ENCODE measurements around the gene MRTO4. TPM values are rescaled to one million over a fixed set of nuclear protein-coding genes. Genes with fewer than 3 reads are reported as not detected.
A peak's percentile ranks its signal among the peaks of the same experiment; 100 is the strongest.

The MRTO4 gene
- total RNA-seq, 1 experiment from 2014 or later = 117 TPM

DNA sequence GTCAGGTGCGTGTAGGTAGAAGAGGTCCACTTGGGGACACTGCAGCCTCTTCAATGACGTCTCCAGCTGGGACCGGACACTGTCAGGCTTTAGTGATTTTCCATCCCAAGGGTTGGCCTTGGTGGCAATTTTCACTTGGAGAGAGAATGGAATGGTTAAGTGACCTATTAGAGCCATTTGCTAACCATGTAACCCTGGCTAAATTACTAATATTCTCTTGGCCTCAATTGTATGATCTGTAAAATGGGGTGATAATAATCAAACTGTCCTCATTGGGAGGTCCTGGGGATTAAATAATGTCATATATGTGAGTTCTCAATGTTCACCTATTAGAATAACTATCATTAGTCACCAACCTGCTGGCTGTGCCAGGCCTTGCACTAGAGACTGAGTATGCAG, 56.9 kb downstream of the MRTO4 start:
- H3K9ac ChIP-seq (ENCODE audit: low read length) = no peak overlapping the region
- no peaks in the 10 kb centered on the region for H3K9me3 ChIP-seq (ENCODE audit: low read length)
- H3K4me3 ChIP-seq (ENCODE audit: low read length) = no peak overlapping the region
- TF ChIP-seq EZH2 (IDR thresholded peaks at IDR 0.05; ENCODE audit: low read length, unreplicated experiment) (no peak), EZH2phosphoT487 (IDR thresholded peaks at IDR 0.05; ENCODE audit: borderline replicate concordance, low read length) (no peak)
- TF ChIP-seq, protein P1, sequence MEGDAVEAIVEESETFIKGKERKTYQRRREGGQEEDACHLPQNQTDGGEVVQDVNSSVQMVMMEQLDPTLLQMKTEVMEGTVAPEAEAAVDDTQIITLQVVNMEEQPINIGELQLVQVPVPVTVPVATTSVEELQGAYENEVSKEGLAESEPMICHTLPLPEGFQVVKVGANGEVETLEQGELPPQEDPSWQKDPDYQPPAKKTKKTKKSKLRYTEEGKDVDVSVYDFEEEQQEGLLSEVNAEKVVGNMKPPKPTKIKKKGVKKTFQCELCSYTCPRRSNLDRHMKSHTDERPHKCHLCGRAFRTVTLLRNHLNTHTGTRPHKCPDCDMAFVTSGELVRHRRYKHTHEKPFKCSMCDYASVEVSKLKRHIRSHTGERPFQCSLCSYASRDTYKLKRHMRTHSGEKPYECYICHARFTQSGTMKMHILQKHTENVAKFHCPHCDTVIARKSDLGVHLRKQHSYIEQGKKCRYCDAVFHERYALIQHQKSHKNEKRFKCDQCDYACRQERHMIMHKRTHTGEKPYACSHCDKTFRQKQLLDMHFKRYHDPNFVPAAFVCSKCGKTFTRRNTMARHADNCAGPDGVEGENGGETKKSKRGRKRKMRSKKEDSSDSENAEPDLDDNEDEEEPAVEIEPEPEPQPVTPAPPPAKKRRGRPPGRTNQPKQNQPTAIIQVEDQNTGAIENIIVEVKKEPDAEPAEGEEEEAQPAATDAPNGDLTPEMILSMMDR (conservative IDR thresholded peaks at IDR 0.05; ENCODE audit: low read depth, low read length) = no peak
- H3K4me1 ChIP-seq (ENCODE audit: insufficient read depth, low read length) = peaks cover 25% of the 10 kb centered on the region
- no peak overlapping the region for H3K4me2 ChIP-seq (ENCODE audit: low read length)
- intact Hi-C loops (cut with micrococcal nuclease) = no loop called here
- H3K36me3 ChIP-seq (ENCODE audit: low read depth, low read length) = peaks cover 32% of the 10 kb centered on the region; the same call in 1 of the 2 replicates
- ATAC-seq (no peak), DNase-seq (no peak)
- H3K27ac ChIP-seq (ENCODE audit: low read length) = no peak overlapping the region
- no TSS peak for BruUV-seq (replicated peaks)
- H3K9me2 ChIP-seq (replicated peaks; ENCODE audit: low read length) = no peaks in the 10 kb centered on the region
- no peaks in the 10 kb centered on the region for H3K27me3 ChIP-seq (ENCODE audit: low read length)
- 0 out of 2 replicates have a peak, but pooled peaks cover 8% of the 10 kb centered on the region for H4K20me1 ChIP-seq (ENCODE audit: low read length)
- no peak overlapping the region for H2AFZ ChIP-seq (ENCODE audit: low read length)
- H3F3A ChIP-seq (ENCODE audit: low read length, unreplicated experiment) = no peaks in the 10 kb centered on the region
- ChIA-PET POLR2A (ENCODE audit: unreplicated experiment) (no interaction called here), CTCF (no interaction called here)
- peaks cover 49% of the 10 kb centered on the region for H3K79me2 ChIP-seq (ENCODE audit: low read length)

DNA sequence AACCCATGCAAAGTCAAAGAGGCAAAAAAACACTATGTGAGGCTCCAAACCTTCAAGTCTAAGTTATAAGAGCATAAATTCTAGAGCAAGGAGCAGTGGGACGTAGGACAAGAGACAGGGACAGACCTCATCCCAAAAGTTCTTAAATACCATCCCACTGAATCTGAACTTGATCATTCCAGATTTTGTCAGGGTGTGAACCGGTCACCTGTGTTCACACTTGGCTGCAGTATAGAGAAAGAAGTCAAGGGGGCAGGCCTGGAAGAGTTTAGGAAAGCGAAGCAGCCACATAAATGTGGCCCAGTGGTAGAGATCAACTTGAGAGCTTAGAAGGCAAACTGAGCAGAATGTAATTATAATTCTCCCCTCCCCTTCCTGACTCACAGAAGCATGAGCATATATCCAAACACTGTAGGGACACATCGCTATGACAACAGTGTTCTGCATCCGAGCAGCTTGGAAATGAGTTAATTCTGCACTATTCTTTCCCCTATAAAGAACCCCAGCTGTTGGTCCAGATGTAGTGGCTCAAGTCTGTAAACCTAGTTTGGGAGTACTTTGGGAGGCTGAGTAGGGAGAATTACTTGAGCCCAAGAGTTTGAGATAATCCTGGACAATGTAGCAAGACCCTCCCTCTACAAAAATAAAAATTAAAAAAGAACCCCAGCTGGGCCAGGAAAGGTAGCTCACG, 57.7 kb downstream of the MRTO4 start:
- DNase-seq (peak; percentile 54), ATAC-seq (no peak)
- Histone ChIP-seq H3K79me2 (ENCODE audit: low read length) (peaks cover 57% of the 10 kb centered on the region), H2AFZ (ENCODE audit: low read length) (no peak overlapping the region), H3K9me3 (ENCODE audit: low read length) (no peaks in the 10 kb centered on the region), H3K36me3 (ENCODE audit: low read depth, low read length) (peaks cover 29% of the 10 kb centered on the region; the same call in 1 of the 2 replicates), H3K4me2 (ENCODE audit: low read length) (no peak overlapping the region), H3K27me3 (ENCODE audit: low read length) (no peaks in the 10 kb centered on the region), H3K9ac (ENCODE audit: low read length) (no peak overlapping the region), H3K4me1 (ENCODE audit: insufficient read depth, low read length) (peaks cover 33% of the 10 kb centered on the region), H3F3A (ENCODE audit: low read length, unreplicated experiment) (no peaks in the 10 kb centered on the region), H3K9me2 (replicated peaks; ENCODE audit: low read length) (no peaks in the 10 kb centered on the region), H3K4me3 (ENCODE audit: low read length) (no peak overlapping the region), H3K27ac (ENCODE audit: low read length) (no peak overlapping the region), H4K20me1 (ENCODE audit: low read length) (0 out of 2 replicates have a peak, but pooled peaks cover 8% of the 10 kb centered on the region)
- ChIA-PET CTCF (interaction anchor here (0.5 kb wide), 1 partner anchor 339 kb away, joined by 3 read pairs; no protein-coding TSS in a partner anchor), POLR2A (ENCODE audit: unreplicated experiment) (interaction anchor here (0.6 kb wide), 1 partner anchor 53 kb away, joined by 3 read pairs; no protein-coding TSS in a partner anchor)
- BruUV-seq (replicated peaks) = no TSS peak
- TF ChIP-seq, protein P1 (conservative IDR thresholded peaks at IDR 0.05; ENCODE audit: low read depth, low read length) = no peak
- TF ChIP-seq EZH2phosphoT487 (IDR thresholded peaks at IDR 0.05; ENCODE audit: borderline replicate concordance, low read length) = no peak
- TF ChIP-seq EZH2 (IDR thresholded peaks at IDR 0.05; ENCODE audit: low read length, unreplicated experiment) = no peak
- intact Hi-C loops (cut with micrococcal nuclease) = no loop called here

Other genes with a start within 250 kb of the MRTO4 start
- gene UBR4, start 41.5 kb upstream of the MRTO4 start, total RNA-seq (2014; rRNA removed) = 141 and 224 TPM in 2 replicates
- 60.9 and 78.0 TPM in 2 replicates for gene EMC1, start 281 bp upstream of the MRTO4 start, total RNA-seq (2014; rRNA removed)
- gene AKR7A3, start 37.0 kb downstream of the MRTO4 start, total RNA-seq (2014; rRNA removed) = 0.40 and 1.2 TPM in 2 replicates
- 63.3 and 72.3 TPM in 2 replicates for gene AKR7A2, start 60.3 kb downstream of the MRTO4 start, total RNA-seq (2014; rRNA removed)
- 27.7 and 28.9 TPM in 2 replicates for gene SLC66A1, start 60.5 kb downstream of the MRTO4 start, total RNA-seq (2014; rRNA removed)
- 86.7 and 94.3 TPM in 2 replicates for gene CAPZB, start 233.7 kb downstream of the MRTO4 start, total RNA-seq (2014; rRNA removed)

All from PC-3 (cell line).